IMR-90 (cell line): Measurements from ENCODE around the gene RHBDF2.

ENCODE experiments used
- BHLHE40 ChIP-seq: fragments of 150-350 bp; IDR thresholded peaks from 2 replicates; pipeline ENCODE4 v1.6.1; 2016; ENCODE audit warnings: mild to moderate bottlenecking, low read depth, low read length
- CEBPB ChIP-seq: IDR thresholded peaks from 2 replicates; pipeline ENCODE4 v1.6.1; 2012; ENCODE audit warnings: low read depth, low read length, improper control_type of control experiment
- POLR2A ChIP-seq: IDR thresholded peaks from 2 replicates; pipeline ENCODE4 v1.6.1; 2012; ENCODE audit warnings: mild to moderate bottlenecking, low read depth, low read length
- RAD21 ChIP-seq: IDR thresholded peaks from 2 replicates; pipeline ENCODE4 v1.6.1; 2012; ENCODE audit warnings: low read length, improper control_type of control experiment
- RCOR1 ChIP-seq: IDR thresholded peaks from 2 replicates; pipeline ENCODE4 v1.6.1; 2012; ENCODE audit warnings: mild to moderate bottlenecking, low read length, improper control_type of control experiment; ENCODE audit not compliant: insufficient replicate concordance
- RFX5 ChIP-seq: IDR thresholded peaks from 2 replicates; pipeline ENCODE4 v1.8.0; 2012; ENCODE audit warnings: low read depth, mild to moderate bottlenecking, low read length, moderate library complexity
- SMC3 ChIP-seq: fragments of 150-350 bp; IDR thresholded peaks from 2 replicates; pipeline ENCODE4 v1.6.1; 2016; ENCODE audit warnings: low read depth, mild to moderate bottlenecking, antibody characterized with exemption, low read length, moderate library complexity
- TF ChIP-seq, protein P1 (sequence below): conservative IDR thresholded peaks from 2 replicates; pipeline ENCODE4 v1.5.1; 2012; ENCODE audit warnings: mild to moderate bottlenecking, low read depth, low read length, improper control_type of control experiment
- TF ChIP-seq, protein P2 (sequence below): fragments of 150-350 bp; IDR thresholded peaks from 2 replicates; pipeline ENCODE4 v1.6.1; 2016; ENCODE audit warnings: low read depth, mild to moderate bottlenecking, low read length, moderate library complexity, borderline replicate concordance
- TF ChIP-seq, protein P3 (sequence below): fragments of 150-350 bp; IDR thresholded peaks from 2 replicates; pipeline ENCODE4 v1.6.1; 2017; ENCODE audit warnings: mild to moderate bottlenecking, antibody characterized with exemption, low read length, low read depth

DNA sequence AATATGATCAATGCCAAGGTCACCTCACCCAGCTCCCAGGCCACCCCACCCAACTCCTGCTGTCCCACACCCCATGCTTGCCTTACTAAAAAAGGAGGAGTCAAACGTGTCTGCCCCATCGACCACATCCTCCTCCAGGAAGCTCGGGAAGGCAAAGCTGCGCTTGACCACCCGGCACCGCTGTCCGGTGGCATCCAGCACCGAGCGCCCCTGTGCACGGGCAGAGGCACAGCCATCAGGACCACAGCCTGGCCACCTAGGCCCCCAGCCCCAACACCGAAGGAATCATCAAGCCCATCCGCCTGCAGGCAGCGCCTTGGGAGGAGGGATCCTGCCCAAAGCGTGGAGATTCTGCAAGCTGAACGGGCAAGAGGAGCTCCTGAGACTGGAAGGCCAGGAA, 23.6 kb downstream of the RHBDF2 start:
- TF ChIP-seq POLR2A: no peak
- TF ChIP-seq, protein P1, sequence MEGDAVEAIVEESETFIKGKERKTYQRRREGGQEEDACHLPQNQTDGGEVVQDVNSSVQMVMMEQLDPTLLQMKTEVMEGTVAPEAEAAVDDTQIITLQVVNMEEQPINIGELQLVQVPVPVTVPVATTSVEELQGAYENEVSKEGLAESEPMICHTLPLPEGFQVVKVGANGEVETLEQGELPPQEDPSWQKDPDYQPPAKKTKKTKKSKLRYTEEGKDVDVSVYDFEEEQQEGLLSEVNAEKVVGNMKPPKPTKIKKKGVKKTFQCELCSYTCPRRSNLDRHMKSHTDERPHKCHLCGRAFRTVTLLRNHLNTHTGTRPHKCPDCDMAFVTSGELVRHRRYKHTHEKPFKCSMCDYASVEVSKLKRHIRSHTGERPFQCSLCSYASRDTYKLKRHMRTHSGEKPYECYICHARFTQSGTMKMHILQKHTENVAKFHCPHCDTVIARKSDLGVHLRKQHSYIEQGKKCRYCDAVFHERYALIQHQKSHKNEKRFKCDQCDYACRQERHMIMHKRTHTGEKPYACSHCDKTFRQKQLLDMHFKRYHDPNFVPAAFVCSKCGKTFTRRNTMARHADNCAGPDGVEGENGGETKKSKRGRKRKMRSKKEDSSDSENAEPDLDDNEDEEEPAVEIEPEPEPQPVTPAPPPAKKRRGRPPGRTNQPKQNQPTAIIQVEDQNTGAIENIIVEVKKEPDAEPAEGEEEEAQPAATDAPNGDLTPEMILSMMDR: no peak
- TF ChIP-seq RAD21: no peak
- no peak for TF ChIP-seq SMC3
- no peak for TF ChIP-seq RFX5
- TF ChIP-seq, protein P2, sequence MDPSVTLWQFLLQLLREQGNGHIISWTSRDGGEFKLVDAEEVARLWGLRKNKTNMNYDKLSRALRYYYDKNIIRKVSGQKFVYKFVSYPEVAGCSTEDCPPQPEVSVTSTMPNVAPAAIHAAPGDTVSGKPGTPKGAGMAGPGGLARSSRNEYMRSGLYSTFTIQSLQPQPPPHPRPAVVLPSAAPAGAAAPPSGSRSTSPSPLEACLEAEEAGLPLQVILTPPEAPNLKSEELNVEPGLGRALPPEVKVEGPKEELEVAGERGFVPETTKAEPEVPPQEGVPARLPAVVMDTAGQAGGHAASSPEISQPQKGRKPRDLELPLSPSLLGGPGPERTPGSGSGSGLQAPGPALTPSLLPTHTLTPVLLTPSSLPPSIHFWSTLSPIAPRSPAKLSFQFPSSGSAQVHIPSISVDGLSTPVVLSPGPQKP: no peak
- no peak for TF ChIP-seq RCOR1
- TF ChIP-seq BHLHE40: no peak
- TF ChIP-seq CEBPB: no peak
- TF ChIP-seq, protein P3, sequence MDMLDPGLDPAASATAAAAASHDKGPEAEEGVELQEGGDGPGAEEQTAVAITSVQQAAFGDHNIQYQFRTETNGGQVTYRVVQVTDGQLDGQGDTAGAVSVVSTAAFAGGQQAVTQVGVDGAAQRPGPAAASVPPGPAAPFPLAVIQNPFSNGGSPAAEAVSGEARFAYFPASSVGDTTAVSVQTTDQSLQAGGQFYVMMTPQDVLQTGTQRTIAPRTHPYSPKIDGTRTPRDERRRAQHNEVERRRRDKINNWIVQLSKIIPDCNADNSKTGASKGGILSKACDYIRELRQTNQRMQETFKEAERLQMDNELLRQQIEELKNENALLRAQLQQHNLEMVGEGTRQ: no peak
